Peyer's patch (tissue), 4 donors: ENCODE results near the gene MAN1A1.

Source experiments
- CTCF ChIP-seq, 6 experiments: fragments of 450-650 bp in 4 of 6; fragments of 200-600 bp in 2 of 6; sonication (generic) in 1 of 6; IDR thresholded peaks; one replicate each; pipeline ENCODE4 v1.5.1; 2017 to 2019; ENCODE audit warnings: antibody characterized with exemption in 6 of 6, mild to moderate bottlenecking in 3 of 6, moderate library complexity in 1 of 6
- POLR2A ChIP-seq, 2 donors: fragments of 450-650 bp; IDR thresholded peaks; one replicate each; pipeline ENCODE4 v1.5.1; 2017; ENCODE audit warnings: antibody characterized with exemption in 2 of 2, mild to moderate bottlenecking in 2 of 2, moderate library complexity in 2 of 2

GRCh38 chr6:119215885-119216590, 133.5 kb downstream of the MAN1A1 start:
- TF ChIP-seq CTCF (IDR thresholded peaks at IDR 0.05) (no peak), POLR2A (IDR thresholded peaks at IDR 0.05) (no peak)
